Pancreas (tissue), 10 donors: Measurements from ENCODE around the gene BAD. TPM values are rescaled to one million over a fixed set of nuclear protein-coding genes. Genes with fewer than 3 reads are reported as not detected.

ENCODE experiments used
- ATAC-seq, 4 donors: fragments of 200-7000 bp; cut with Tn5 transposase; one replicate each; pipeline versions ENCODE4 v1.8.0 to v1.9.1; 2020; ENCODE audit warnings: mild to moderate bottlenecking in 4 of 4, moderate library complexity in 4 of 4
- DNase-seq, 6 donors: peaks; one replicate each; pipeline ENCODE4 v3.0.0-alpha.2; 2020
- FAIRE-seq: peaks from 2 replicates; lab custom pipeline; 2012; peaks lifted over from hg19 to GRCh38; lab: Jason Lieb, UNC
- H3K27ac ChIP-seq, 4 donors: fragments of 200-600 bp; sonication (generic); 1 replicate in 3 of 4; 2 replicates in 1 of 4; pipeline versions ENCODE4 v1.5.0 to v1.8.0; 2020
- H3K27me3 ChIP-seq, 4 donors: fragments of 200-600 bp; one replicate each; pipeline ENCODE4 v1.8.0; 2021
- H3K36me3 ChIP-seq, 3 donors: fragments of 200-600 bp; sonication (generic) in 1 of 3; one replicate each; pipeline versions ENCODE4 v1.5.0 to v1.8.0; 2020 to 2021
- H3K4me1 ChIP-seq, 3 donors: fragments of 200-600 bp; one replicate each; pipeline ENCODE4 v1.8.0; 2021
- H3K4me3 ChIP-seq, 4 donors: fragments of 200-600 bp; sonication (generic) in 2 of 4; one replicate each; pipeline versions ENCODE4 v1.5.0 to v1.8.0; 2020 to 2021
- H3K9me3 ChIP-seq, 4 donors: fragments of 200-600 bp; one replicate each; pipeline ENCODE4 v1.8.0; 2021
- WGBS, 2 donors: extraction: QIAGEN DNeasy Blood & Tissue Kit; methylation state at CpG; one replicate each; pipeline ENCODE4 v1.1.7; 2013; 5-methylcytosine and 5-hydroxymethylcytosine counted together
- intact Hi-C, 3 donors: fragments of 100-400 bp; cut with DNase I; formaldehyde crosslinking; loops; one replicate each; pipeline versions ENCODE4 v1.11.1 to v1.14.2; 2022
- polyA plus RNA-seq, 2 donors: library from polyadenylated mRNA; stranded (reverse); fragments of 200-250 nt; gene quantifications; one replicate each; pipeline ENCODE4 v1.2.3, GENCODE V29; 2013
- total RNA-seq, 6 donors: library from RNA; stranded (reverse); fragmentation: NEBNext Ultra II Directional in 4 of 6; extraction: Animal tissue kit (Norgen Biotek cat#: 25700) in 4 of 6; gene quantifications; one replicate each; pipeline versions ENCODE4 v1.2.1 to v1.2.4, GENCODE V29; 2021 to 2023
- TF ChIP-seq, protein P1 (sequence below), 4 donors: fragments of 200-600 bp; sonication (generic) in 3 of 4; IDR thresholded peaks; one replicate each; pipeline versions ENCODE4 v1.5.0 to v1.8.0; 2021; ENCODE audit warnings: antibody characterized with exemption in 4 of 4
- donor health status: healthy with polysubstance abuse.
- donor health status: DM: no; HTN: no; CAD: no; lungs with moderate emphysema.
- donor health status: DM: no; HTN: no; CAD: no.
- donor health status: control.
- donor health status: control.
- donor health status: Bipolar disorder and iron deficiency.
- donor health status: DM: yes; HTN: yes; CAD: no.
- donor health status: DM: no; HTN: no; CAD: no.
- donor health status: DM: no; HTN: no; CAD: no.
- donor health status: DM: yes; HTN: yes; CAD: no.

Gene BAD
- total and polyA plus RNA-seq, 8 donors: 21.5 to 66.3 (median 24.5) TPM

- TF ChIP-seq, protein P1, sequence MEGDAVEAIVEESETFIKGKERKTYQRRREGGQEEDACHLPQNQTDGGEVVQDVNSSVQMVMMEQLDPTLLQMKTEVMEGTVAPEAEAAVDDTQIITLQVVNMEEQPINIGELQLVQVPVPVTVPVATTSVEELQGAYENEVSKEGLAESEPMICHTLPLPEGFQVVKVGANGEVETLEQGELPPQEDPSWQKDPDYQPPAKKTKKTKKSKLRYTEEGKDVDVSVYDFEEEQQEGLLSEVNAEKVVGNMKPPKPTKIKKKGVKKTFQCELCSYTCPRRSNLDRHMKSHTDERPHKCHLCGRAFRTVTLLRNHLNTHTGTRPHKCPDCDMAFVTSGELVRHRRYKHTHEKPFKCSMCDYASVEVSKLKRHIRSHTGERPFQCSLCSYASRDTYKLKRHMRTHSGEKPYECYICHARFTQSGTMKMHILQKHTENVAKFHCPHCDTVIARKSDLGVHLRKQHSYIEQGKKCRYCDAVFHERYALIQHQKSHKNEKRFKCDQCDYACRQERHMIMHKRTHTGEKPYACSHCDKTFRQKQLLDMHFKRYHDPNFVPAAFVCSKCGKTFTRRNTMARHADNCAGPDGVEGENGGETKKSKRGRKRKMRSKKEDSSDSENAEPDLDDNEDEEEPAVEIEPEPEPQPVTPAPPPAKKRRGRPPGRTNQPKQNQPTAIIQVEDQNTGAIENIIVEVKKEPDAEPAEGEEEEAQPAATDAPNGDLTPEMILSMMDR (IDR thresholded peaks at IDR 0.05): no peak
- H3K4me1 ChIP-seq: peaks cover 10 to 30% (median 18%) of the 10 kb centered on the region in 3 donors
- ATAC-seq (no peak), FAIRE-seq (no peak), DNase-seq (no peak)
- intact Hi-C loops: loop anchor here in 2 of 3 donors (10.0 kb wide), 2 partner anchors 91 to 301 kb away; partner anchors contain the start of gene FERMT3 (in 1 of the 2)
- H3K36me3 ChIP-seq: no peaks in the 10 kb centered on the region
- H3K27ac ChIP-seq: no peak overlapping the region
- H3K4me3 ChIP-seq: no peak overlapping the region
- H3K27me3 ChIP-seq: peaks cover 0 to 23% (median 13%) of the 10 kb centered on the region in 4 donors
- 90 to 96% methylated on average over 4 of the region's 4 CpGs for WGBS, 2 donors
- no peaks in the 10 kb centered on the region for H3K9me3 ChIP-seq
Measured at GRCh38 chr11:64295760-64296159, 11.3 kb upstream of the BAD start.

DNA sequence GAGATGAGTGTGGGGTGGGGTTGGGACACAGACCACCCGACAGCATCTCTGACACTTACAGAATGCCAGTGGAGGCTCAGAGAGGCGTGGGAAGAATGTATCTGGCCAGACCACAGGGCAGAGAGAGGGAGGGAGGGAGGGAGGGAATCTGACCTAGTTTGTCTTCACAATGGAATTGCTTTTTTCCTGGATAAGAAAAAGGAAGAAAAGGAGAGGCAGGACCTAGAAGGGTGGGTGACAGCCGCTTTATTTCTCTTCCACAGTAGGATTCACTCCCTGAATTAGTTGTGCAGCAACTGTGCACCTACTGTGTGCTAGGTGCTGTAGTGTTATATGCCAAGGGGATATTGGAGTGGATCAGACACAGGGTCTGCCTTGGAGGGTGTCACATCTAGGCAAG lies 10.3 kb upstream of the BAD start:
- Histone ChIP-seq H3K27ac (no peak overlapping the region), H3K4me1 (peaks cover 0 to 21% (median 12%) of the 10 kb centered on the region in 3 donors), H3K4me3 (no peak overlapping the region), H3K27me3 (peaks cover 0 to 23% (median 11%) of the 10 kb centered on the region in 4 donors), H3K9me3 (no peaks in the 10 kb centered on the region), H3K36me3 (no peaks in the 10 kb centered on the region)
- ATAC-seq (no peak), DNase-seq (no peak), FAIRE-seq (no peak)
- intact Hi-C loops: loop anchor here in 2 of 3 donors (5.0 to 10.0 kb wide), 3 partner anchors 87 to 300 kb away; partner anchors contain the start of gene FERMT3 (in 2 of the 2)
- 43 to 54% methylated on average over 3 of the region's 3 CpGs for WGBS, 2 donors
- TF ChIP-seq, protein P1 (IDR thresholded peaks at IDR 0.05): no peak

GRCh38 chr11:64292460-64293254 lies 8.2 kb upstream of the BAD start:
- intact Hi-C loops: loop anchor here in 2 of 3 donors (5.0 to 10.0 kb wide), 3 partner anchors 85 to 298 kb away; partner anchors contain the start of gene FERMT3 (in 2 of the 2)
- TF ChIP-seq, protein P1 (IDR thresholded peaks at IDR 0.05): no peak
- no peaks in the 10 kb centered on the region for H3K36me3 ChIP-seq
- FAIRE-seq: no peak
- no peak overlapping the region for H3K27ac ChIP-seq
- no peaks in the 10 kb centered on the region for H3K9me3 ChIP-seq
- 47 to 57% methylated on average over 25 to 42 of the region's 42 CpGs for WGBS, 2 donors
- peak in 1 of 6 donors; percentile 80 for DNase-seq
- H3K4me3 ChIP-seq: peak overlapping the region in 2 of 4 donors; percentile 18 to 44
- peaks cover 0 to 11% (median 8%) of the 10 kb centered on the region in 3 donors for H3K4me1 ChIP-seq
- no peak for ATAC-seq
- peaks cover 0 to 10% (median 5%) of the 10 kb centered on the region in 4 donors for H3K27me3 ChIP-seq

GRCh38 chr11:64291752-64292459 lies 7.4 kb upstream of the BAD start:
- no peaks in the 10 kb centered on the region for H3K36me3 ChIP-seq
- 1% methylated on average over 39 to 96 of the region's 96 CpGs for WGBS, 2 donors
- no peak for FAIRE-seq
- TF ChIP-seq, protein P1 (IDR thresholded peaks at IDR 0.05): no peak
- intact Hi-C loops: loop anchor here in 2 of 3 donors (5.0 to 10.0 kb wide), 3 partner anchors 85 to 297 kb away; partner anchors contain the start of gene FERMT3 (in 2 of the 2)
- peak in 1 of 6 donors; percentile 71 for DNase-seq
- no peaks in the 10 kb centered on the region for H3K9me3 ChIP-seq
- peaks cover 0 to 11% (median 8%) of the 10 kb centered on the region in 3 donors for H3K4me1 ChIP-seq
- H3K4me3 ChIP-seq: peak overlapping the region in 2 of 4 donors; percentile 18 to 44
- H3K27me3 ChIP-seq: peaks cover 0 to 7% (median 2%) of the 10 kb centered on the region in 4 donors
- ATAC-seq: peak in 1 of 4 donors; percentile 38
- no peak overlapping the region for H3K27ac ChIP-seq
